SU-DHL-6 (cell line): ENCODE results near the gene PGM2.

Source experiments
- H2AFZ ChIP-seq: fragments of 200-600 bp; sonication (generic); 2 replicates; pipeline ENCODE4 v1.6.1; 2014; ENCODE audit warnings: low read depth, mild to moderate bottlenecking, moderate library complexity, mixed read lengths, antibody characterized with exemption, low read length; ENCODE audit not compliant: severe bottlenecking
- H3F3A ChIP-seq: fragments of 200-600 bp; shearing (Covaris generic); 2 replicates; pipeline ENCODE4 v1.6.0; 2016; ENCODE audit warnings: antibody characterized with exemption, mild to moderate bottlenecking; ENCODE audit not compliant: insufficient read depth
- H3K27ac ChIP-seq: fragments of 200-600 bp; sonication (generic); 2 replicates; pipeline ENCODE4 v1.5.1; 2016; ENCODE audit warnings: low read depth, mild to moderate bottlenecking, low read length, moderate library complexity, mixed read lengths
- H3K27me3 ChIP-seq: fragments of 200-600 bp; sonication (generic), shearing (Covaris generic); 2 replicates; pipeline ENCODE4 v1.6.0; 2014; ENCODE audit warnings: mild to moderate bottlenecking, low read length
- H3K36me3 ChIP-seq: fragments of 200-600 bp; sonication (generic); 2 replicates; pipeline ENCODE4 v1.6.1; 2014; ENCODE audit warnings: mild to moderate bottlenecking, low read length, mixed read lengths
- H3K4me2 ChIP-seq: fragments of 300-600, 200-600 bp; shearing (Covaris generic), sonication (generic); 2 replicates; pipeline ENCODE4 v1.6.0; 2014; ENCODE audit warnings: low read length, low read depth, mild to moderate bottlenecking; ENCODE audit not compliant: poor library complexity, severe bottlenecking
- H3K4me3 ChIP-seq: fragments of 200-600 bp; sonication (generic); 2 replicates; pipeline ENCODE4 v1.5.1; 2014; ENCODE audit warnings: antibody characterized with exemption, low read length, mild to moderate bottlenecking, mixed read lengths; ENCODE audit not compliant: insufficient read depth, poor library complexity, severe bottlenecking
- H3K79me2 ChIP-seq: fragments of 200-600 bp; sonication (generic); 2 replicates; pipeline ENCODE4 v1.6.1; 2014; ENCODE audit warnings: mild to moderate bottlenecking, low read length, moderate library complexity; ENCODE audit not compliant: insufficient read depth
- H3K9ac ChIP-seq: fragments of 200-600 bp; sonication (generic); 2 replicates; pipeline ENCODE4 v1.7.0; 2014; ENCODE audit warnings: mild to moderate bottlenecking, low read length
- H3K9me2 ChIP-seq: fragments of 200-600 bp; sonication (generic); replicated peaks from 2 replicates; pipeline ENCODE4 v1.6.1; 2014; ENCODE audit warnings: low read length; ENCODE audit not compliant: insufficient read depth
- H3K9me3 ChIP-seq: fragments of 200-600 bp; sonication (generic); 2 replicates; pipeline ENCODE4 v1.6.1; 2014; ENCODE audit warnings: low read length, mixed read lengths; ENCODE audit not compliant: insufficient read depth
- H4K20me1 ChIP-seq: fragments of 200-600 bp; sonication (generic); 2 replicates; pipeline ENCODE4 v1.6.1; 2014; ENCODE audit warnings: low read depth, mild to moderate bottlenecking, antibody characterized with exemption, low read length, moderate library complexity, mixed read lengths
- EZH2phosphoT487 ChIP-seq: fragments of 200-600 bp; sonication (generic), shearing (Covaris generic); conservative IDR thresholded peaks from 2 replicates; pipeline ENCODE4 v1.6.1; 2018; ENCODE audit warnings: mild to moderate bottlenecking, antibody characterized with exemption, low read length, moderate library complexity, mixed read lengths
- TF ChIP-seq, protein P1 (sequence below): fragments of 200-600 bp; sonication (generic); IDR thresholded peaks from one replicate; pipeline ENCODE4 v1.5.1; 2017; ENCODE audit warnings: antibody characterized with exemption, mild to moderate bottlenecking, low read length, moderate library complexity; ENCODE audit not compliant: insufficient read depth, poor library complexity, severe bottlenecking

The PGM2 gene

DNA sequence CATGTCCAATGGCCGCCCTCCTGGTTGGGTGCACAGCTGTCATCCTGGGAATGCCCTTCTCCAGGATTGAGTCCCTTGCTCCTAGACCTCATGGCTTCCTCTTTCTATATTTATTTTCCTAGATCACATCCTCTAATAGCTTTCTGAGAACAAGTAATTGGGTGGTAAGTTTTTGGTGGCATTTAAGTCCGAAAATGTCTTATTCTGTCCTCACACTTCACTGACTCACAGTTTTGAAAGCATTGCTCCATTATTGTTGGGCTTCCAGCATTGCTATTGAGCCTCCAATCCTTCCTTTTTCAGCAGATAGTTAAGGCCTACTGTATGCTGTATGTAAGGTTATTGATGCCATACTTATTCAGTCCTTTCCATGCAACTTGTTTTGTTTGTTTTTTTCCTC, 25.9 kb downstream of the PGM2 start:
- Histone ChIP-seq H3K27ac (no peak overlapping the region), H3K9ac (no peak overlapping the region), H3K4me3 (no peak overlapping the region), H3K27me3 (no peaks in the 10 kb centered on the region), H3K9me2 (no peaks in the 10 kb centered on the region), H3K36me3 (0 out of 2 replicates have a peak, but pooled peaks cover 10% of the 10 kb centered on the region), H3K79me2 (no peaks in the 10 kb centered on the region), H3K4me2 (no peak overlapping the region), H2AFZ (no peak overlapping the region), H3F3A (no peaks in the 10 kb centered on the region), H3K9me3 (no peaks in the 10 kb centered on the region), H4K20me1 (no peaks in the 10 kb centered on the region)
- TF ChIP-seq EZH2phosphoT487 = no peak
- TF ChIP-seq, protein P1, sequence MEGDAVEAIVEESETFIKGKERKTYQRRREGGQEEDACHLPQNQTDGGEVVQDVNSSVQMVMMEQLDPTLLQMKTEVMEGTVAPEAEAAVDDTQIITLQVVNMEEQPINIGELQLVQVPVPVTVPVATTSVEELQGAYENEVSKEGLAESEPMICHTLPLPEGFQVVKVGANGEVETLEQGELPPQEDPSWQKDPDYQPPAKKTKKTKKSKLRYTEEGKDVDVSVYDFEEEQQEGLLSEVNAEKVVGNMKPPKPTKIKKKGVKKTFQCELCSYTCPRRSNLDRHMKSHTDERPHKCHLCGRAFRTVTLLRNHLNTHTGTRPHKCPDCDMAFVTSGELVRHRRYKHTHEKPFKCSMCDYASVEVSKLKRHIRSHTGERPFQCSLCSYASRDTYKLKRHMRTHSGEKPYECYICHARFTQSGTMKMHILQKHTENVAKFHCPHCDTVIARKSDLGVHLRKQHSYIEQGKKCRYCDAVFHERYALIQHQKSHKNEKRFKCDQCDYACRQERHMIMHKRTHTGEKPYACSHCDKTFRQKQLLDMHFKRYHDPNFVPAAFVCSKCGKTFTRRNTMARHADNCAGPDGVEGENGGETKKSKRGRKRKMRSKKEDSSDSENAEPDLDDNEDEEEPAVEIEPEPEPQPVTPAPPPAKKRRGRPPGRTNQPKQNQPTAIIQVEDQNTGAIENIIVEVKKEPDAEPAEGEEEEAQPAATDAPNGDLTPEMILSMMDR = no peak

DNA sequence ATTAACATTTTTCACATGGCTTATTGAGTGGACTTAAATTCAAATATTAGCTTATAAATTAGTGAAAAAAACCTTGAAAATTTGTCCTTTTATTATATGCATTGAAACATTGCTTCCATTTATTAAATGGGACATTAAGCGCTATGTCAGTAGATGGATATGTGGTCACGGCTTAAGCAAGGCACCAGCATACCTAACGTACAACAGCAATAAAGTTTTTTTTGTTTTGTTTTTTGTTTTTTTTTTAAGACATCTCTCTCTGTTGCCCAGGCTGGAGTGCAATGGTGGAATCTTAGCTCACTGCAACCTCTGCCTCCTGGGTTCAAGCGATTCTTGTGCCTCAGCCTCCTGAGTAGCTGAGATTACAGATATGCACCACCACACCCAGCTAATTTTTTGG, 31.6 kb downstream of the PGM2 start:
- Histone ChIP-seq H3K9me2 (no peaks in the 10 kb centered on the region), H3K36me3 (peaks cover 23% of the 10 kb centered on the region; the same call in 1 of the 2 replicates), H3K27me3 (no peaks in the 10 kb centered on the region), H3F3A (no peaks in the 10 kb centered on the region), H3K27ac (no peak overlapping the region), H3K4me2 (no peak overlapping the region), H3K9me3 (no peaks in the 10 kb centered on the region), H2AFZ (no peak overlapping the region), H3K79me2 (no peaks in the 10 kb centered on the region), H3K4me3 (no peak overlapping the region), H3K9ac (no peak overlapping the region), H4K20me1 (no peaks in the 10 kb centered on the region)
- TF ChIP-seq, protein P1 = no peak
- TF ChIP-seq EZH2phosphoT487 = no peak

DNA sequence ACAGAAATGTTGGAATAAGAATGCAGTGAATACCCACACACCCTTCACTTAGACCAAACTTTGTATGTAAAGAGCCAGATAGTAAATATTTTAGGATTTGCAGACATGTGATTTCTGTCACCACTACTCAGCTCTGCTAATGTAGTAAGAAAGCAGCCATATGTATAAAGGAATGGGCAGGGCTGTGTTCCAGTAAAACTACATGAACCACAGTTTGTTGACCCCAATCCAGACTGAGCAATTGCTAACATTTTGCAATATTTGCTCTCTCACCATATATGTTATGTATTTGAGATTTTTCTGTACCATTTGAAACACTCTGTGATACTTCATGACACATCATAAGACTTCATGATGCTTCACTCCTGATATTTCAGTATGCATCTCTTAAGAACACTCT, 32.4 kb downstream of the PGM2 start:
- Histone ChIP-seq H3K9me3 (no peaks in the 10 kb centered on the region), H3F3A (no peaks in the 10 kb centered on the region), H4K20me1 (no peaks in the 10 kb centered on the region), H3K27me3 (no peaks in the 10 kb centered on the region), H3K79me2 (no peaks in the 10 kb centered on the region), H3K27ac (no peak overlapping the region), H2AFZ (no peak overlapping the region), H3K9me2 (no peaks in the 10 kb centered on the region), H3K9ac (no peak overlapping the region), H3K4me2 (no peak overlapping the region), H3K4me3 (no peak overlapping the region), H3K36me3 (peaks cover 23% of the 10 kb centered on the region; the same call in 1 of the 2 replicates)
- TF ChIP-seq EZH2phosphoT487 = no peak
- TF ChIP-seq, protein P1 = no peak

DNA sequence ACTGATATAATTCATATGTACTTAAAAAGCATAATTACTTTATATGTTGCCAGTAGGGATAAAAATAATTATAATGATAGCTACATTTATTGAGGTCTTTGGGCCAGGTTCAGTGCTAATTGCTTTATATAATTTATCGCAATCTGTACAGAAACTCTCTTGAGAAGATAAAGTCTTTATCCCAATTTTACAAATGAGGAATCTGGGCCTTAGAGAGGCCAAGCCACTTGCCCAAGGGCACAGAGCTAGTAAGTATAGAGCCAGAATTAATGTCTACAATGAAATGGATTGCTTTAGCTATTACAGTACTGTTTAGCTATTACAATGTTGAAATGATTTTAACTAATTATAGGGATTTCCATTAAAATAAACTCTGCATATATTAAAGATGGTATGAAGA, 33.8 kb downstream of the PGM2 start:
- no peaks in the 10 kb centered on the region for H3K9me2 ChIP-seq
- H3K27ac ChIP-seq = no peak overlapping the region
- H3K36me3 ChIP-seq = peaks cover 21% of the 10 kb centered on the region; the same call in 1 of the 2 replicates
- no peak overlapping the region for H2AFZ ChIP-seq
- H3K9ac ChIP-seq = no peak overlapping the region
- H3K79me2 ChIP-seq = no peaks in the 10 kb centered on the region
- H3K9me3 ChIP-seq = no peaks in the 10 kb centered on the region
- no peaks in the 10 kb centered on the region for H3F3A ChIP-seq
- no peaks in the 10 kb centered on the region for H3K27me3 ChIP-seq
- no peak for TF ChIP-seq EZH2phosphoT487
- TF ChIP-seq, protein P1 = no peak
- no peaks in the 10 kb centered on the region for H4K20me1 ChIP-seq
- H3K4me3 ChIP-seq = no peak overlapping the region
- no peak overlapping the region for H3K4me2 ChIP-seq
